CD4-positive, alpha-beta T cell treated with Interleukin-15 for 1 hour (primary cell): ENCODE results near the gene BOLA3.
A peak's percentile ranks its signal among the peaks of the same experiment; 100 is the strongest.
"Not testable (repeated sequence)": the region's sequence is repeated elsewhere in the genome, so short reads cannot be mapped to it uniquely, and the experiment has no call there.

Experiments
- DNase-seq: peaks from one replicate; pipeline ENCODE4 v3.0.0-alpha.2; 2020

Gene BOLA3, protein sequence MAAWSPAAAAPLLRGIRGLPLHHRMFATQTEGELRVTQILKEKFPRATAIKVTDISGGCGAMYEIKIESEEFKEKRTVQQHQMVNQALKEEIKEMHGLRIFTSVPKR

GRCh38 chr2:74147727-74148456 is at the start of gene BOLA3:
BOLA3 (minus strand) TSS chr2:74147912; CDS start chr2:74147874, 38 bp downstream.
- peak; percentile 84 for DNase-seq

DNA sequence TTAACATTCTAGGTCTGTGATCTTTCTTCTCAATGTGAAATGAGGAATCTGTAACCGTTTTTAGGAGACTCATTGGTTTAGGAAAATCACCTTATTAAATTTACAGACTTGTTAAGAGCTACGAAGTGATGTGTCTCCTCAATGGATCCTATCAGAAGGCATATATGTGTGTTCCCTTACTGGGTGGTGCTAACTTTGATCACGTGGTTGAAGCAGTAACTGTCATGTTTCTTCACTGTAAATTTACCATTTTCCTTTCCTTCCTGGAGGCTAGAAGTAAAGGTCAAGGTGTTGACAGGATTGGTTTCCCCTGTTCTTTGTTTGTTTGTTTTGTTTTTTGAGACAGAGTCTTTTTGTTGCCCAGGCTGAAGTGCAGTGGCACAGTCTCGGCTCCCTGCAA is 49.3 kb upstream of the BOLA3 start:
- DNase-seq: no peak

DNA sequence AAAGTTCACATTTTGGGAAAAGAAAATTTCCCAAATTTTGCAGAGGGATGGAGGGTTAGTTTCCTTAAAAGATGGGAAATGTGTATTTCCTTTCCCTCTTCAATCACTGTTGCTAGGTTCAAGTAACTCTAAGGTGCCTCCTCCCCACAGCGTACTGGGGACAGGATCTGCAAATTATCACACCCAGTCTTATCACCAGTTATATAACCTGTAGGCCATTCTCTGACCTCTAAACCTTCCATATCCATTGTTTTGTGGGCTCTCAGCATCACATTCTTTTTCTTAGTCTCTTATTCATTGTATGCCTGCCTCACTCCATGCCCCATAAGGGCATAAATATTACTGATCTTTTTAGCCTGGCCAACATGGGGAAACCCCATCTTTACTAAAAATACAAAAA is 47.1 kb upstream of the BOLA3 start:
- DNase-seq: no peak

- DNase-seq: no peak
Measured at GRCh38 chr2:74191596-74192380, 44.1 kb upstream of the BOLA3 start.

- DNase-seq: no peak
Measured at GRCh38 chr2:74188696-74189095, 41.0 kb upstream of the BOLA3 start.

DNA sequence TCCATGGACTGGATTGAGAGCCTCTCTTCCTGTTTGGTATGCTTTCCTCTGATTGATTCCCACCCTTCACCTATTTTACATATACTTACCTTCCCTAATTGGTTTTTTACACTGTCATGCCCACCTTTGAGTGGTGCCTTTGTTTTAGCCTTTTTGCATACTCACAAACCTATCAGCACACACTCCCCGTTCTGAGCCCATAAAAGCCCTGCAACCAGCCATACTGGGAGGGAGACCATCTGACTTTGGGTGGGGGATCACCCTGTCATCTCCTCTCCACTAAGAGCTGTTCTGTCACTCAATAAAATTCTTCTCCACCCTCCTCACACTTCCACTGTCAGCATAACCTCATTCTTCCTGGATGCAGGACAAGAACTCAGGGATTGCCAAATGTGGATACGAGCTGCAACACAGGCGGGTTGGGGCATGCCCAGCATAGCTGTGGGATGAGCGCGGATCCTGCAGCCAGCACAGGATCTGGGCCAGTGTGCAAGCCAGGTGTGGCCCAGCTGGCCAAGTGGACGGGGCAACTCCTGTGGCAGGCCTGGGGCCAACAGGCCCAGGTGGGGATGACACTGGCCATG is 40.4 kb upstream of the BOLA3 start:
- no peak for DNase-seq

DNA sequence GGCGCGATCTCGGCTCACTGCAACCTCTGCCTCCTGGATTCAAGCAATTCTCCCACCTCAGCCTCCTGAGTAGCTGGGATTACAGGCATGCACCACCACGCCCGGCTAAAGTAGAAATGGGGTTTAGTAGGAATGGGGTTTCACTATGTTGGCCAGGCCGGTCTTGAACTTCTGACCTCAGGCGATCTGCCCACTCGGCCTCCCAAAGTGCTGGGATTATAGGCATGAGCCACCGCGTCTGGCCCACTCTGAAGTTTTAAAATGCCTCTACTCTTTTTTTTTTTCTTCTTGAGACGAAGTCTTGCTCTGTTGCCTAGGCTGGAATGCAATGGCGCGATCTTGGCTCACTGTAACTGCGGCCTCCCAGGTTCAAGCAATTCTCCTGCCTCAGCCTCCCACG is 39.0 kb upstream of the BOLA3 start:
- not testable (repeated sequence) for DNase-seq

DNA sequence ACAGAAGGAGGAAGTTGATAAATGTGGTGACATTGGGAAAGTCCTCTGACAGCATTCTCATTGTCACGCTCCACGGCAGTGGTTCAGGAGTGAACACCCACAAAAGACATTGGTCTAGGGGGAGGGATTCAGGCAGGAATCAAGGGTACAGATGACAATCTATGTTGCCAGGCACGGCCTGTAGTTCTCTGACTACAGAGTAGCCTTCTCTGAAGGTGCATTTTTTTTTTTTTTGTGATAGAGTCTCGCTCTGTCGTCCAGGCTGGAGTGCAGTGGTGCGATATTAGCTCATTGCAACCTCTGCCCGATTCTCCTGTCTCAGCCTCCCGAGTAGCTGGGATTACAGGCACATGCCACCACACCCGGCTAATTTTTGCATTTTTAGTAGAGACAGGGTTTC is 38.3 kb upstream of the BOLA3 start:
- peak; percentile 86 for DNase-seq

- DNase-seq: no peak
Measured at GRCh38 chr2:74183878-74184277, 36.2 kb upstream of the BOLA3 start.

GRCh38 chr2:74181739-74182138 is 34.0 kb upstream of the BOLA3 start:
- DNase-seq: peak; percentile 78

GRCh38 chr2:74179063-74179865 is 31.6 kb upstream of the BOLA3 start:
- DNase-seq: no peak

DNA sequence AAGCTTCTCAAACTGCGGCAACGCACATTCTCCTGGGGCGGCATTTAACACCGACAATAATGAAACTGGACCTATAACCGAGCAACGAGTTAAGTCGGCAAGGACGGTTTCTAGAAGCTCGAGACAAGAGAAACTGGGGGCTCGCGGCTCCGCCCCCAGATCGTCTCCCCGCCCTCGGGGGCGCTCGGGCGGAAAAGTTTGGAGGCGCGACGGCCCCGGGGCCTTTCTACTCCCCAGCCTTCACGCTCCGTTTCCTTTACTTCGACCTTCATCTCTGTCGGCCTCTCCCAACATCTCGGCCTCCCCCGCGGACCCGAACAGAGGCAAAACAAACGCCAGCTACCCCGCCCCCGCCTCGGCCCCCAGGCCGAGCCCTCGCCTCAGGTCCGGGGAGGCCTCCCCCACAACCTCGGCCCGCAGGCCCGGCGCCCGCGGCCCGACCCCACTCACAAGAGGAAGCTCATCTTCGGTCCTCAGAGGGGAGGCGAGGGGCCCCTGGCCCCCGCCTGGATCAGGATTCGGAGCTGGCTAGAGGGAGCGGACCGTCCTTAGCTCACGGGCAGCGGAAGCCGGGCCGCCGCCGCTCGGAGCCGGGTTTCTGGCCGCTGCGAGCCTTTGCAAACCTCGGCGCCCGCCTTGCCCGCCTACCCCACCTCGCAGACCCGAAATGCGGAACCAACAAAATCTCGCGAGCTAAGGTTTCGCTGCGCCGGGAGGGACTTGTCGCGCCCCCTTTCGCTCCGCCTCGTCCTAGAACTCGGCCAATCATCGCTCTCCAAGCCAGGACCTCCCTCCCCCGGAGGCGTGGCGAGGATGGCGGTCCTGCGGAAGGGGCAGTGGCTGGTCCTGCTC is 30.7 kb upstream of the BOLA3 start, which contains the start of gene MOB1A:
MOB1A (minus strand) TSS at position 669 of the 852 bp plus-strand sequence; CDS start at position 464, 205 bp downstream.
- DNase-seq: peak; percentile 97

- DNase-seq: no peak
Measured at GRCh38 chr2:74177696-74178095, 30.0 kb upstream of the BOLA3 start.

- DNase-seq: no peak
Measured at GRCh38 chr2:74174909-74175308, 27.2 kb upstream of the BOLA3 start.

GRCh38 chr2:74168739-74169138 is 21.0 kb upstream of the BOLA3 start:
- no peak for DNase-seq

DNA sequence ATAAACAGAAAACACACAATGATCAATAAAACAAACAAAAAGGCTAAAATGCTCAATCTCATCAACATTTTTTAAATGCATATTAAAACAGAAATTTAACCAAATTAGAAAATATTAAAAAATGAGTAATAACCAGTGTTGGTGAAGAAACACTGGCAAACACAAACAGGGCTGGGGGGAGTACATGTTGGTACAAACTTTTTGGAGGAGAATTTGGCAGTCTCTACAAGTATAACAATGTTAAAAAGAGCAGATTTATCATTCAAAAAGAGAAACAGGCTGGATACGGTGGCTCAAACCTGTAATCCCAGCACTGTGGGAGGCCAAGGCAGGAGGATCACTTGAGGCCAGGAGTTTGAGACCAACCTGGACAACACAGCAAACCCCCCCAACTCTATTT is 17.0 kb upstream of the BOLA3 start:
- no peak for DNase-seq

DNA sequence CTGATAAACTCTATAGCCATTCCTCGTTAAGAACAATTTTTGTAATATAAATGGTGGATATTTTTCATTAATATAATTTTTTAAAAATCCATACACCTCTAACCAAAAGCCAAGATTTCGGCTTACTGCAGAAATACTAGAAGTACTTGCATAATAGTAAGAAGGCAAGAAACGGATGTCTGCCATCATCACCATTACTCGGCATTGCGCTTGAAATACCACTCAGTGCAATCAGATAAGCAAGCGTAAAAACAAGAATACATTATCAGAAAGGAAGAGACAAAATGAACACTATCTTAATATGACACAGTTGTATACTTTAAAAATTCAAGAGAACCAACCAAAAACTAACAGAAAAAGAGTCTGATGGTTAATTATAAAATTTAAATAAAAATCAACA is 15.2 kb upstream of the BOLA3 start:
- no peak for DNase-seq

DNA sequence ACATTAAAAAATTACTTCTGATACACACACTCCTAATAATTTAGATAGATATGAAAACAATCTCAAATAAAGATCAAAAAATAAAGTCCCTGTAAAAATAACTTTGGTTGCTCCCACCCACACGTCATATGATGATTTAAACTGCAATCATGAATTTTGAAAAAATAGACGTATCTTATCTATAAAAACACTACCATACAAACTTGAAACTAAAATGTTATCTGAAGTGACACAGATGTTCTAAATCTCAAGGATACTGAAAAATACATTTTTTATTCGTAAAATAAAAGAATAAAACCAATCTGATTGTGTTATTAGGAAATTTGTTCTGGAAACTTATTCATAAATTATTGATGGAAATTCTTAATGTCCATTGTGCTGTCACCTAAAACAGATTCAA is 8.1 kb upstream of the BOLA3 start:
- DNase-seq: no peak

- DNase-seq: no peak
Measured at GRCh38 chr2:74152954-74153353, 5.2 kb upstream of the BOLA3 start.

- DNase-seq: no peak
Measured at GRCh38 chr2:74149570-74150319, 2.0 kb upstream of the BOLA3 start.

GRCh38 chr2:74149247-74149525 is 1.5 kb upstream of the BOLA3 start:
- DNase-seq: no peak
